IMR-90 (cell line): Measurements from ENCODE around the gene CREB1. TPM values are rescaled to one million over a fixed set of nuclear protein-coding genes. Genes with fewer than 3 reads are reported as not detected.

Source experiments
- ATAC-seq: fragments of 200-7000 bp; cut with Tn5 transposase; 2 replicates; pipeline ENCODE4 v1.9.1; 2020; ENCODE audit warnings: low read depth, mild to moderate bottlenecking, moderate library complexity
- BruUV-seq: library from RNA; stranded (reverse); fragments of 400-500 nt; replicated peaks from 2 replicates; lab custom pipeline; 2021; lab: Mats Ljungman, UMichigan
- CTCF ChIA-PET: fragments of 300-600 bp; formaldehyde crosslinking; extraction: SDS; loops from one replicate; lab custom pipeline; 2021; ENCODE audit warnings: antibody characterized with exemption; lab: Yijun Ruan, JAX
- POLR2A ChIA-PET: fragments of 300-600 bp; sonication (Branson Sonifier 250); formaldehyde crosslinking; loops from one replicate; lab custom pipeline; 2022; ENCODE audit warnings: antibody characterized with exemption; ENCODE audit not compliant: unreplicated experiment; lab: Charles Lee
- DNase-seq: peaks from one replicate; pipeline ENCODE4 v3.0.0; 2013
- H2AFZ ChIP-seq: replicated peaks from 2 replicates; pipeline ENCODE3; 2013; ENCODE audit warnings: low read length, mild to moderate bottlenecking; ENCODE audit not compliant: poor library complexity
- H2AK5ac ChIP-seq: 2 replicates; pipeline ENCODE4 v1.6.1; 2013; ENCODE audit warnings: low read depth, low read length, inconsistent platforms
- H2AK9ac ChIP-seq: replicated peaks from 2 replicates; pipeline ENCODE3; 2013; ENCODE audit warnings: mild to moderate bottlenecking, low read depth, low read length, moderate library complexity; ENCODE audit not compliant: poor library complexity
- H2BK120ac ChIP-seq: 2 replicates; pipeline ENCODE4 v1.6.1; 2013; ENCODE audit warnings: low read depth, low read length, inconsistent platforms
- H2BK15ac ChIP-seq: 3 replicates; pipeline ENCODE4 v1.6.1; 2013; ENCODE audit warnings: low read depth, low read length, inconsistent platforms
- H2BK20ac ChIP-seq: 2 replicates; pipeline ENCODE4 v1.6.1; 2013; ENCODE audit warnings: low read depth, mild to moderate bottlenecking, inconsistent platforms, low read length, moderate library complexity
- H2BK5ac ChIP-seq: 2 replicates; pipeline ENCODE4 v1.6.1; 2013; ENCODE audit warnings: mild to moderate bottlenecking, low read depth, low read length, inconsistent platforms; ENCODE audit not compliant: poor library complexity, severe bottlenecking
- H3K14ac ChIP-seq: replicated peaks from 2 replicates; pipeline ENCODE4 v1.6.1; 2013; ENCODE audit warnings: low read depth, low read length, inconsistent platforms
- H3K18ac ChIP-seq: 2 replicates; pipeline ENCODE4 v1.6.1; 2013; ENCODE audit warnings: low read depth, low read length, control low read depth
- H3K23ac ChIP-seq: 2 replicates; pipeline ENCODE4 v1.6.1; 2013; ENCODE audit warnings: low read depth, low read length, inconsistent platforms
- H3K27ac ChIP-seq: 2 replicates; pipeline ENCODE4 v1.5.1; 2013; ENCODE audit warnings: mild to moderate bottlenecking, control low read depth, low read length; ENCODE audit not compliant: insufficient read depth
- H3K27me3 ChIP-seq: 2 replicates; pipeline ENCODE4 v1.6.1; 2013; ENCODE audit warnings: low read length; ENCODE audit not compliant: control insufficient read depth, insufficient read depth
- H3K36me3 ChIP-seq: 2 replicates; pipeline ENCODE4 v1.6.1; 2013; ENCODE audit warnings: low read length, mixed read lengths; ENCODE audit not compliant: control insufficient read depth, insufficient read depth
- H3K4ac ChIP-seq: 2 replicates; pipeline ENCODE4 v1.6.1; 2013; ENCODE audit warnings: low read depth, low read length, inconsistent platforms
- H3K4me1 ChIP-seq: 2 replicates; pipeline ENCODE4 v1.6.1; 2013; ENCODE audit warnings: low read length, mixed read lengths; ENCODE audit not compliant: control insufficient read depth, insufficient read depth
- H3K4me2 ChIP-seq: 2 replicates; pipeline ENCODE4 v1.6.1; 2013; ENCODE audit warnings: low read depth, mild to moderate bottlenecking, control low read depth, low read length, moderate library complexity
- H3K4me3 ChIP-seq: 2 replicates; pipeline ENCODE4 v1.5.1; 2013; ENCODE audit warnings: low read depth, mild to moderate bottlenecking, control low read depth, low read length, moderate library complexity; ENCODE audit not compliant: insufficient read depth
- H3K56ac ChIP-seq: 2 replicates; pipeline ENCODE4 v1.6.1; 2013; ENCODE audit warnings: low read length, inconsistent platforms; ENCODE audit not compliant: insufficient read depth; ENCODE audit errors: extremely low read depth
- H3K79me1 ChIP-seq, 2 experiments: 2 replicates each; pipeline ENCODE4 v1.6.1; 2013; ENCODE audit warnings: low read length in 2 of 2, inconsistent platforms in 1 of 2, low read depth in 1 of 2
- H3K9ac ChIP-seq: 2 replicates; pipeline ENCODE4 v1.6.1; 2013; ENCODE audit warnings: low read depth, low read length, control low read depth
- H3K9me1 ChIP-seq: 2 replicates; pipeline ENCODE4 v1.6.1; 2013; ENCODE audit warnings: low read length, inconsistent platforms; ENCODE audit not compliant: insufficient read depth
- H3K9me3 ChIP-seq: 2 replicates; pipeline ENCODE4 v1.6.1; 2013; ENCODE audit warnings: low read length; ENCODE audit not compliant: control insufficient read depth, insufficient read depth
- H4K20me1 ChIP-seq: 2 replicates; pipeline ENCODE4 v1.6.1; 2013; ENCODE audit warnings: low read length, inconsistent platforms; ENCODE audit not compliant: insufficient read depth
- H4K5ac ChIP-seq: 2 replicates; pipeline ENCODE4 v1.6.1; 2013; ENCODE audit warnings: mild to moderate bottlenecking, low read depth, low read length, control low read depth
- H4K8ac ChIP-seq, 2 experiments: 2 replicates each; pipeline ENCODE4 v1.6.1; 2013; ENCODE audit warnings: low read depth in 2 of 2, low read length in 2 of 2, control low read depth in 1 of 2, inconsistent platforms in 1 of 2
- H4K91ac ChIP-seq: 2 replicates; pipeline ENCODE4 v1.6.1; 2013; ENCODE audit warnings: low read depth, low read length, inconsistent platforms; ENCODE audit not compliant: insufficient read depth
- CEBPB ChIP-seq: IDR thresholded peaks from 2 replicates; pipeline ENCODE4 v1.6.1; 2012; ENCODE audit warnings: low read depth, low read length, improper control_type of control experiment
- WGBS, 2 experiments: methylation state at CpG; one replicate each; pipeline versions ENCODE4 v1.1.5 to v1.1.7; 2013; ENCODE audit warnings: missing lambda C conversion rate in 2 of 2; ENCODE audit not compliant: insufficient read length in 1 of 2; ENCODE audit errors: extremely low coverage in 2 of 2; 5-methylcytosine and 5-hydroxymethylcytosine counted together
- dilution Hi-C: fragments of 300-500 bp; cut with HindIII; formaldehyde crosslinking; loops from one replicate; pipeline ENCODE4 v1.14.3; 2018; ENCODE audit warnings: low sequenced_read_pairs; ENCODE audit not compliant: unreplicated experiment
- in situ Hi-C: fragments of 300-500 bp; cut with MboI; formaldehyde crosslinking; loops from 3 replicates; pipeline ENCODE4 v1.14.3; 2019; ENCODE audit warnings: low sequenced_read_pairs, inconsistent platforms, mixed read lengths
- intact Hi-C: fragments of 100-400 bp; cut with micrococcal nuclease; formaldehyde crosslinking; loops from 2 replicates; pipeline ENCODE4 v1.10.0; 2022
- polyA plus RNA-seq, 3 experiments: library from polyadenylated mRNA; depleted of rRNA; stranded (reverse); fragments of >200 nt; gene quantifications; 2 replicates each; pipeline ENCODE4 v1.2.3, GENCODE V29; 2012; ENCODE audit warnings: low replicate concordance in 1 of 3
- total RNA-seq: library from RNA; depleted of rRNA; stranded (reverse); fragments of >200 nt; gene quantifications from 2 replicates; pipeline ENCODE4 v1.2.3, GENCODE V29; 2012

Gene CREB1
- total and polyA plus RNA-seq, 2 of the 4 experiments (the other 2 are of a cell fraction): 22.4 to 94.5 TPM

DNA sequence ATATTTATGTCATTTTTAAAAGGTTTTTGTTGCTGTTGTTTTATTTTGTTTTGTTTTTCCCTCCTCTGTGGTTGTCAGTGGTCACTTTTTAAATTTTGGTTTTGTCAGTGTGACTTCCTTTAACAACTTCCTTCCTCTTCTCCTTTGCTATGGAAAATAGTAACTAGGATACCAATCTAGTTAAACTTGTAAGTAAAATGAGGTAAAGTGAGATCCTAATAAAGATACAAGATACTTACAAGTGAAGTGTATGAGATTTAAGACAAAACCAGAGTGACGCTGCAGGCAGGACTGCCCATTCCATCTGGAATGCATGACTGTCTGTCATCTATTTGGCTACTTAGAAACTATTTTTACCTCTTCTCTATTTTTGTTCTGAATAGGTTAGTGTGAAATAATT lies 30.6 kb upstream of the CREB1 start:
- H3K79me1 ChIP-seq: no peaks in the 10 kb centered on the region
- H3K23ac ChIP-seq: no peak overlapping the region
- no peak overlapping the region for H4K91ac ChIP-seq
- H2AK9ac ChIP-seq: no peak overlapping the region
- no peak overlapping the region for H3K14ac ChIP-seq
- ATAC-seq: no peak
- no peak overlapping the region for H2AK5ac ChIP-seq
- POLR2A ChIA-PET: no interaction called here
- no peak overlapping the region for H4K8ac ChIP-seq
- dilution Hi-C loops (no loop called here), intact Hi-C loops (no loop called here), in situ Hi-C loops (loop anchor here (25.0 kb wide), 1 partner anchor 563 kb away; no protein-coding TSS in a partner anchor)
- H3K56ac ChIP-seq: no peak overlapping the region
- no peak overlapping the region for H4K5ac ChIP-seq
- CTCF ChIA-PET: no interaction called here
- no peaks in the 10 kb centered on the region for H3K9me3 ChIP-seq
- no peak overlapping the region for H3K4ac ChIP-seq
- H3K4me2 ChIP-seq: no peak overlapping the region
- no peak overlapping the region for H3K9ac ChIP-seq
- no peak overlapping the region for H2AFZ ChIP-seq
- DNase-seq: no peak
- no peak overlapping the region for H3K4me3 ChIP-seq
- peaks cover 3% of the 10 kb centered on the region; the same call in 1 of the 2 replicates for H3K9me1 ChIP-seq
- H3K27ac ChIP-seq: no peak overlapping the region
- H4K20me1 ChIP-seq: no peaks in the 10 kb centered on the region
- no peaks in the 10 kb centered on the region for H3K27me3 ChIP-seq
- no peaks in the 10 kb centered on the region for H3K36me3 ChIP-seq
- H2BK15ac ChIP-seq: no peak overlapping the region
- no peak overlapping the region for H2BK20ac ChIP-seq
- H2BK120ac ChIP-seq: no peak overlapping the region
- H2BK5ac ChIP-seq: no peak overlapping the region
- peaks cover 3% of the 10 kb centered on the region for H3K4me1 ChIP-seq
- no CpG with 5 or more reads among the region's 1 CpG for WGBS, 2 experiments
- H3K18ac ChIP-seq: no peak overlapping the region
- no peak for TF ChIP-seq CEBPB
- no TSS peak for BruUV-seq
